HG03103 (cell line): ENCODE data around the gene TBATA.

Experiments used
- ATAC-seq: cut with Tn5 transposase; IDR thresholded peaks from one replicate; pipeline ENCODE4 v1.9.1; 2021; ENCODE audit warnings: low read depth; ENCODE audit not compliant: unreplicated experiment

TBATA gene

GRCh38 chr10:70809726-70810125 is 24.5 kb upstream of the TBATA start:
- ATAC-seq, result no peak

- no peak for ATAC-seq
Measured at GRCh38 chr10:70809011-70809611, 23.9 kb upstream of the TBATA start.

- no peak for ATAC-seq
Measured at GRCh38 chr10:70807556-70807955, 22.4 kb upstream of the TBATA start.

GRCh38 chr10:70806841-70807240 is 21.7 kb upstream of the TBATA start:
- ATAC-seq, result no peak

DNA sequence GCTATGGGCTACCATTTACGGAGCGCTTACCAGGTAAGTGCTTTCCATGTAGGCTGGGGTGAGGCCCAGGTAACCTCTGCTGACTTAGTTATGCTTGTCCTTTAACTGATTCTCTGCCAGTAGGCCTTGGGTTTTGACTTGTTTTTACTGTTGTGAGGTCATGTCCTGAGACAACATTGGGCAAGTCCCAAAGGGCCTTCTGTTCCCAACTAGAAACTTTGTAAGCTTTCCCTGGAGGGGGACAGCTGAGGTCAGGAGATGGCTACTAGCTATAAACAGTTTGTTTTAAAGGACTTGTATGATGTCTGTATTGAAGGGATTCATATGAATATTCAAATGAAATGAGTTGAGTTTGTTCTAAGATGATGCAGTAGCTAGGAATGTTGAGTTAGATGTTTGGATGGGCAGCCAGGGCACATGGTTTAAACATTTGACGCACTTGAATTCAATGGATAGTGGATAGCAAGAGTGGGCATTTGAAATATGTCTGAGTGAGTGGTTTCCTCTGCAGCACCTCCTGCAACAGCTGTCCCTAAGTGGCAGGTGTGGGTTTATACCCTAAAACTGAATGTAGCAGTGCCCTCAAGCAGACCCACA is 20.5 kb upstream of the TBATA start:
- no peak for ATAC-seq

DNA sequence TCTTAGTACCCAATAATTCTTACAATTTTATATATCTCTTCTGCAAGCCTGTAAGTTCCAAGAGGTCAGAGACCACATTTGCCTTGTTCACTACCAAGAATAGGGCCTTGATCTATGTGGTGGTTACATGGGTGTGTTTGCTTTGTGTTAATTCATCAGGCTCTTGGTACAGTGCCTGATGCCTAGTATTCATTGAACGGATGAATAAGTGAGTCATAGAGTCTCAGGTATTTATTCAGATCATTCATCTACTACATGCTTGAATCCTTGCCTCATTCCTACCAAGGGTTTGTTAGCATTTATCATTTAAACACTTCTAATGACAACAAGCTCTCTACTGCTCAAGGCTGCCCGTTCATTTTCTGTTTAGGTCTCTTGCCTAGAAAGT is 19.2 kb upstream of the TBATA start:
- ATAC-seq, result no peak

DNA sequence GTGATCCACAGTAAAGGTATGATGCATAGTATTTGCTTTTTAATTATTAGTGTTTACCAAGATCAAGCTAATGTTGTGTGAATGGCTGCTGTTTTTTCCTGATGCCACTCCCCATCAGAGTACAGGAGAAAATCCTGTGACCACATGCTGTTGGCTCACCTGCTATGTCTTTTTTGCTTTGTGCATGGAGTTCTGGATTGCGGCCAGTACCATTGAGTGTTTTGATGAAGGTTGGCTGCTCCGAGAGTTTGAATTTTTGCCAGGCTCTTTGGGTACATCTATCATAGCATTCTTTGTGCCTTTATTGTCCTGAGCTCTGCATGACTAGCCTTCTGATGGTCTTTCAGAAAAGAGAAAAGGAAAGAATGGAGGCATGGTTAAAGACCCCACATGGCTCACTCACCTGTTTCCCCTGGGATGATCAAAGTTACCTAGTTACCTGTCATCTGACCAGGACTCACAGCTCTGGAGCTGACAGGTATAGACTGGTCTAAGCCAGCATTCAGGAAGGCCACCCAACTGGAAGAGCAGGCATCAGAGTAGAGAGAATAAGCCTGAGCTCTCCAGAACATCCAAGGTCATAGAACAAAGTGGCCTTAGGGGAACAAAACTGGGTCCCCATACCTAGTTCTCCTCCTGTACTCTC is 18.7 kb upstream of the TBATA start:
- ATAC-seq, result no peak

DNA sequence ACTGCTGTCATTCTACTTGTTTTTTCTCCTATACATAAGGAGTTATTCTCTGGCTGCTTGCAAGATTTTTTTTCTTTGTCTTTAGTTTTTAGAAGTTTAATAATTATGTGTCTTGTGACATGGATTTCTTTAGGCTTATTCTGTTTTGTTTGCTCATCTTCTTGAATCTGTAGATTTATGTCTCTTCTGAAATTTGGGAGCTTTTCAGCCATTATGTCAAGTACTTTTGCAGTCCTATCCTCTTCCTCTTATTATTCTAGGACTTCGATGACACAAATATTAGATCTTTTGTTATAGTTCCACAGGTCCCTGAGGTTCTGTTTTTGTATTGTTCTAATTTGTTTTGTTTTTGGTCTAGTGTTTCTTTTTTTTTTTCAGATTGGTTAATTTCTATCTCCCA is 16.7 kb upstream of the TBATA start:
- no peak for ATAC-seq

DNA sequence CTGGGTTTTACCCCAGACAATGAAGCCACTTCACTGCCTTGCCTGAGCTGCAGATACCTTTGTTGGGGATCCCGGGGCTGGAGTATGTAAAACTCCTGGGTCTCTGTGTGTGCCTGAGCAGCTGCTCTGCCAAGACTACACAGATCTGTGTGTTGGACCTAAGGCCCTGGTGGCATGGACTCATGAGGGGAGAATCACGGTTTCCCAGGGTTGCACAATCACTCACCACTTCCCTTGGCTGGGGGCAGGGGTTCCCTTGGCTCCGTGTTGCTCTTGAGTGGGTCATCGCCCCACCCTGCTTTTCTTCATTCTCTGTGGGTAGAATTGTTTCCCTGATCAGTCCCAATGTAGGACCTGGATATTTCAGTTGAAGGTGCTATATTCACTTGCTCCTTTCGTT is 13.9 kb upstream of the TBATA start:
- ATAC-seq, result no peak

DNA sequence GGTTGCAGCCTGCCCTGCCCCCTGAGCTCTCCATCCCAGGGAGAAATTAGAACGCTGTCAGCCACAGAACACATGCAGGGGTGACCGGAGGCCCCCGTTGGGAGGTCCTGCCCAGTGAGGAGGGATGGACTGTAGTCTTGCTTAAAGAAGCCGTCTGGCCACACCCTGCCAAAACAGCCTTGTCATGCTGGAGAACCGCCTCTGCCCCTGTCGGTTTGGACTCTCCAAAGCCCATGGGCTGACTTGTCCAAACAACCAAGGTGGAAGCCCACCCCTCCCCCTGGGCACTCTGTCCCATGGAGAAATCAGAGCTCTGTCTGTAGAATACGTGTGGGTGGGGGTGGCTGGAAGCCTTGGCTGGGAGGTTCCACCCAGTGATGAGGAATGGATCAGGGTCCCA is 12.7 kb upstream of the TBATA start:
- ATAC-seq, result no peak

- no peak for ATAC-seq
Measured at GRCh38 chr10:70795613-70796012, 10.4 kb upstream of the TBATA start.

- ATAC-seq, result no peak
Measured at GRCh38 chr10:70791386-70792039, 6.3 kb upstream of the TBATA start.

DNA sequence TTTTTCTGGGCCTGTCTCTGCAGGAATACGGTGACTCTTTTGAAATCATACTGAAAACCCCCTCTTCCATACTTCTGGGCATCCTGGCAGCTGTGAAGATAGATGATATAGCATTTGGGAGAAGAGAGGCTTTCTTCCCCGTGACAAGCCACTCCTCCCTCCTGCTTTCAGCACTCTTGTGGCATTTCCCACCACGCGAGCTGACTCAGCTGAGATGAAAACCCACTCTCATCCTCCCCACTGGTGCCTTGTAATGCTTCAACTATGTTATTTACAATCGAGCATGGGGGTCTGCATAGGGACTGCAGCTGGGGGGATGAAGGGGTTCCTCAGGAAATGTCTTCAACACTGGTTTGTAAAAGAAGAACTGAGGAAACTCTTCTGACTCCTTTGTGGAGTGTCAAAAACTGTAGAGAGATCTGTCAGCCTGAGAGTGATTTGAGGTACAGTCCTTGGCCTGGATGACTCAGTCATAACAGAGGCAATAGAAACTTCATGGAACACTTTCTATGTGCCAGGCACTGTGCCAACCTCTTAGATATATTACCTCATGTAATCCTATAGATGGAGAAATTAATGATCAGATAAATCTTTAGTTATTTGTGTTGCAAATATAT is 1.7 kb upstream of the TBATA start:
- ATAC-seq, result no peak

DNA sequence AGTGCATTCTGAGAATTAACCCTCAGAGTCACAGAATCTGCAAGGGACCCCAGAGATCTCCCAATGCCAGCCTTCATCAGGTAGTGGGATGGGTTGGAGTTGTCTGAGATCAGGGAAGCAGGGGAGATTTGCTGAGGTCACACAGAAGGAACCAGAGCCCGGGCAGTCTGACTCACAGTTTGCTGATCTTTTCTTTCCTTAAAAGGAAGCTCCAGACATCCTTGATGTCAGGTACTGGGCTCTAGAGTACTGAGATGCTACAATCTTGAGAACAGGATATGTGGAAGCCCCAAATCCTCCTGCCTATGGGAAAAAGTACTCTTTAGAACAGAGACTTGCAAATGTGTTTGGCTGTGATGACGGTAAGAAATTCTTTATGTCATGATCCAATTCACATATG is 706 bp downstream of the TBATA start:
- no peak for ATAC-seq

DNA sequence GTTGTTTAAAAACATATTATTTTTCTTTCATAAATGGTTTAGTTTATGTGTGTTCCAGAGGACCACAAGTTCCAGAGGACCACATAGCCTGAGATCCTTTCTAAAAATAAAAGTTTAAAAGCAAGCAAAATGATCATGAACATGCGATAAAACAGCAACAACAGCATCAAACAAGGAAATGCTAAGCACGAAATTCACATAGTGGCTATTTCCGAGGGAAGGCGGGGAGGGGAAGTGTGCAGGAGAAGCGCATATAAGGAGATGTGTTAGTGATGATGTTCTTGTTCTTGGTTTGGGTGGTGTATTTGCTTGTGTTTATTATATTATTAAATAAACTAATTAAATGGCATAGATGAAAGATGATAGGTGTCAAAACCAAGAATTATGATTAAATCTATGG is 1.2 kb downstream of the TBATA start:
- no peak for ATAC-seq

DNA sequence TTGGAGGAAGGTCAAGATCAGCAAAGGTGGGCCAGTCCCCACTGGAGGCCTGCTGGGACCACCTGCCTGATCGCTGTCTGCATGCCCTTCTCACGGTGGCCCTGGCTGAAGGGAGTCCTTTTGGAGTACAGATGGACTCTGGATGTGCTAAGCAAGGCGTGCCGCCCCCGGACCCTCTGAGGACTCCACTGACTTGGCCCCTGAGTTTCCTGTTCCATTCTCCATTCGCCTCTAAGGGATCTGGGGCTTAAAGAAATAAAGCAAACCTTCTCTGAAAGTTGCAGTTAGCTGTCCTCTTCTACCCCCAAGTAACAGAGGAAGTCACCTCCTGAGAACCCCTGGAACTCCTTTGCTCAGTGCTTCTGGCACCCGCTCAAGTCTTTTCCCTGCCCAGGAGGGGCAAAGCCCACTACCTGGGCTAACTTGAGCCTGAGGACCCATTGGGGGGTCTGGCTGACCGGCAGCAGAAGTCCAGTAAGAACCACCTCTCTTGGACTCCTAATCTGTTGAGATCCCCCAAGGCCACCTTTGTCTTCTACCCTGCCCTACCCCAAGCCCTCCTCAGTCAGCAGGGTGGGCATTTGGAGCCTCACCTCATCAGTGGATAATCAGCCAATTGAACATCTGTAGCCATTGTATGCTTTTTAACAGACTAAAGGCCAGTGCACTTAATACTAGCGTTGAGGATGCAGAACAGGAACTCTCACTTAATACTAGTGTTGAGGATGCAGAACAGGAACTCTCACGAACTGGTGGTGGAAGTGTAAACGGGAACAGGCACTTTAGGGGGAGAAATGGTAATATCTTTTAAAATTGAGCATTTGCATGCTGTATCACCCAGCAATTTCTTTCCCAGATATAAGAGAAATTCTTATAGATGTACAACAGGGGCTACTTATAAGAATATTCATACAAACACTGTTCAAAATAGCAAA is 2.2 kb downstream of the TBATA start:
- no peak for ATAC-seq

DNA sequence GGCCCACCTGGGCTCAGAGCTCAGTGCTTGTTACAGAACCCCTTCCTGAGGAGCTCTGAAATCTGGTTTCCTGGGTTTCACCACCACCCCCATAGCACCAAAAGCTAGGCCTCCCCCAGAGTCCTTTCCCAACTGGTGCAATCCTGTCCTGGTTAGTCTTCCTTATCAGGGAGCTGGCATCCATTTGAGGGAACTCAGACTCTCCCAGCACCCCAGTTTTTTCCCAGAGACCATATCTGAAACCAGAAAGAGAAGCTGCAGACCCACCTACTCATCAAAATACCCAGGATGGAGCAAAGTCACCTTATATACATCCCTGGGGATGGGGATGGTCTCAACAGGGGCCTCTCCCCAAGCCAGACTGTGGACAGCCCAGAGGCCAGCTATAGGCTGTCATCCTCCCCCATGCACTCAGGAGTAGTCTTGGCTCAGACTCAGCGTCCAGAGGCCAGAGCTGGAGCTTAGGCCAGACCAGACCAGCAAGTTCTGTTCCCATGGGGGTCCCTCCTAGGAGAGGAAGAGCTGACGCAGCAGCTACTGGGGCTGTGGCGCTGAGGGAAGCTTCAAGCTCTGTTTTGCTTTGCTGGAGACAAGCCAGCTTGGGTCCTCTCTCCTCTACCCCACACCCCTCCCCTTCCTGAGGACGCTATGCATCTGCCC is 3.0 kb downstream of the TBATA start:
- no peak for ATAC-seq

GRCh38 chr10:70781461-70782051 is 3.6 kb downstream of the TBATA start:
- ATAC-seq, result no peak

- ATAC-seq, result no peak
Measured at GRCh38 chr10:70780772-70781171, 4.4 kb downstream of the TBATA start.
